Neutrophil (primary cell): Measurements from ENCODE around the gene PATL1.

Experiments
- H3K27ac ChIP-seq: fragments of 200-600 bp; sonication (generic); 2 replicates; pipeline ENCODE4 v1.5.1; 2016; ENCODE audit warnings: mild to moderate bottlenecking, moderate library complexity
- H3K27me3 ChIP-seq: fragments of 200-600 bp; sonication (generic); 2 replicates; pipeline ENCODE4 v1.6.0; 2016; ENCODE audit warnings: mild to moderate bottlenecking
- H3K36me3 ChIP-seq: fragments of 200-600 bp; sonication (generic); 2 replicates; pipeline ENCODE4 v1.5.1; 2017
- H3K4me1 ChIP-seq, 2 experiments: fragments of 200-600 bp in 1 of 2; sonication (generic) in 1 of 2; 1 replicate in 1 of 2; 2 replicates in 1 of 2; pipeline versions ENCODE4 v1.5.1 to v1.6.1; 2013 to 2016; ENCODE audit warnings: low read depth in 1 of 2, low read length in 1 of 2, mild to moderate bottlenecking in 1 of 2, moderate library complexity in 1 of 2; ENCODE audit not compliant: control insufficient read depth in 1 of 2, insufficient read depth in 1 of 2
- H3K4me3 ChIP-seq, 2 experiments: fragments of 200-600 bp in 1 of 2; sonication (generic) in 1 of 2; 1 replicate in 1 of 2; 2 replicates in 1 of 2; pipeline ENCODE4 v1.5.1; 2013 to 2016; ENCODE audit warnings: low read depth in 1 of 2, low read length in 1 of 2, mild to moderate bottlenecking in 1 of 2, moderate library complexity in 1 of 2
- H3K9me3 ChIP-seq: fragments of 200-600 bp; sonication (generic); 2 replicates; pipeline ENCODE4 v1.5.1; 2016
- CTCF ChIP-seq: fragments of 200-600 bp; sonication (generic); IDR thresholded peaks from 2 replicates; pipeline ENCODE4 v1.5.1; 2016; ENCODE audit warnings: antibody characterized with exemption

PATL1 gene

GRCh38 chr11:59614277-59615119, 54.3 kb downstream of the PATL1 start:
- H3K36me3 ChIP-seq = peaks cover 9% of the 10 kb centered on the region
- no peak for TF ChIP-seq CTCF

DNA sequence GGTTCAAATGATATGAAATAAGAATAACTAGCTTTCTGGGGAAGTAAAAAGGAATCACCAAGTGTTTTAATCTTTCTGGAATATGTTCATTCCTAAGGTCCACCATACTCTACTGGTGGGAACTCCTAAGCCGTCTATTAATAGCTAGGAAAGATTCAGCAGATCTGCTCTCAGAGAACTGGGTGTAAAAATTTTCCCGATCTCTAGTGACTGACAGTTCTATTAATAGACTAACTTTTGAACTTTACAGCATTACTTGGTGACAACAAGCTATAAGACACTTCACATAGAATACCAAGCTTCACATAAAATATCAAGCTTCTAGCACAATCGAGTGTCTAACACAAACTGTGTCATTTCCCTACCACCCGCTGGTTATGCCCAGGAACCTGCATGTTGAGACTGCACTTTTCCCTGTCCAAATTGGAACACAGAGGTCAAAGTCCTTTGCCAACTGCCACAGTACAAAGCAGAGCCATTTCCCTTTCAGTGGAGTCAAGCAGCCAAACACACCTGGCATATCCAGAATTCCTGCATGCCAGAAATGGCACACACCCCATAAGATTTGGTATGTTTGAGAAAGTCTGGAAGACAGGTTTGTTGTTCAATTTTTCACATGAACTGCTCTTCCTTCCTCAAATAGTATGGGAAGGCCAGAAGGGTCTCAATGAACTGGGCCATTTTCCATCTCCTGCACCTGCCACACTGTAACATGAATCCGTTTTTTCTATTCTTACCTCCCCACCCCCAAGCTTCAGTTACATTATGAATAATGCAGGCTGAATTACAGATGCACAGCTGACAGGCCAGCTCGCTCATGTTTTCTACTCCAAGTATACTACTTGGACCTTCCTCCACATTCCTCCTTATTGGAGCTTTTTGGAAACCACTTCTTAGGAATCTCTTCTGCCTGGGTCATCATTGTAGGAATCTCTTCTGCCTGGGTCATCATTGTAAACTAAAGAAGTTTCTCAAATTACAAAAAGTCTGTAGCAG, 57.0 kb downstream of the PATL1 start:
- no peak overlapping the region for H3K4me3 ChIP-seq
- peaks cover 36% of the 10 kb centered on the region for H3K36me3 ChIP-seq

More at GRCh38 chr11:59614277-59615119, 54.3 kb downstream of the PATL1 start:
- H3K27ac ChIP-seq = peak overlapping the region; percentile 95
- peak overlapping the region; percentile 71 to 79 for H3K4me3 ChIP-seq
- H3K27me3 ChIP-seq = no peaks in the 10 kb centered on the region
- peaks cover 32 to 35% of the 10 kb centered on the region in 2 experiments for H3K4me1 ChIP-seq
- no peaks in the 10 kb centered on the region for H3K9me3 ChIP-seq

GRCh38 chr11:59610289-59610688, 58.5 kb downstream of the PATL1 start:
- no peak for TF ChIP-seq CTCF
- Histone ChIP-seq H3K36me3 (peaks cover 50% of the 10 kb centered on the region), H3K27me3 (no peaks in the 10 kb centered on the region), H3K4me3 (no peak overlapping the region), H3K4me1 (peaks cover 25 to 37% of the 10 kb centered on the region in 2 experiments), H3K27ac (no peak overlapping the region), H3K9me3 (no peaks in the 10 kb centered on the region)

More for the DNA sequence above, 57.0 kb downstream of the PATL1 start:
- no peaks in the 10 kb centered on the region for H3K9me3 ChIP-seq
- H3K27me3 ChIP-seq = no peaks in the 10 kb centered on the region
- peaks cover 29 to 33% of the 10 kb centered on the region in 2 experiments for H3K4me1 ChIP-seq
- no peak for TF ChIP-seq CTCF
- no peak overlapping the region for H3K27ac ChIP-seq

DNA sequence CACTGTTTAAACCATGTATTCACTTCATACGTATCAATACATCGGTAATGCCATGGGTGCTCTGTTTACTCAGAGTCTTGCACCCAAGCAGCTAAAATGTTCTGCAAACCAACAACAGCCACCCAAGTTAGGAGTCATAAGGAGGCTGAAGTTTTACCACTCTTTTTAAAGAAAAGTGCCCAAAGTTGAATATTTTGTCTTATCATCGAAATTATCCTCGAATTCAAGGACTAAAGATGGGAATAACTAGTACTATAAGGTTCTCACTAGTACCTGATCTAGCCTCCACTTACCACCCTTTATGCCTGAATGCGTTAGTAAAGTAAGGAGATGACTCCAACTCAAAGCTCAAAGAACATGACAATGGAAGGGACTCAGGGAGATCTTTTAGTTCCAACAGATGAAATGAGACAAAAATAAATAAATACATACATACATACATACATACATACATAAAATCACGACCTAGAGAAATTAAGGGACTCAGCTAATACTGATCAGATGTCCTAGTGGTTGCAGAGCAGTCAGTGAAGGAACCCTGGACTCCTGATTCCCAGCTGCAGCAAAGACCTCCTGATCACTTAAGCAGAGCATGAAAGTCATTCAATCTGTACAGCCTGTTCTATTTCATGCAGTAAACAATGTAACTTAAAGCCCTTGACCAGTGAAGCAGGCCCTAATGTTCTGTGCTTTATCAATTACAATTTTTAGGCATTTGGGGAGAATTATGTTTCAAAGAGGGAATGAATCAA, 61.0 kb downstream of the PATL1 start:
- Histone ChIP-seq H3K9me3 (no peaks in the 10 kb centered on the region), H3K36me3 (peaks cover 73% of the 10 kb centered on the region), H3K27ac (no peak overlapping the region), H3K4me1 (peaks cover 3 to 14% of the 10 kb centered on the region in 2 experiments), H3K27me3 (no peaks in the 10 kb centered on the region), H3K4me3 (no peak overlapping the region)
- no peak for TF ChIP-seq CTCF

GRCh38 chr11:59602432-59602831, 66.4 kb downstream of the PATL1 start:
- Histone ChIP-seq H3K27ac (no peak overlapping the region), H3K36me3 (peaks cover 97% of the 10 kb centered on the region)
- TF ChIP-seq CTCF = no peak

More at GRCh38 chr11:59602432-59602831, 66.4 kb downstream of the PATL1 start:
- peaks cover 0 to 12% of the 10 kb centered on the region in 2 experiments for H3K4me1 ChIP-seq
- no peaks in the 10 kb centered on the region for H3K27me3 ChIP-seq
- no peak overlapping the region for H3K4me3 ChIP-seq
- H3K9me3 ChIP-seq = no peaks in the 10 kb centered on the region
